Glomerular visceral epithelial cell (primary cell): ENCODE results near the gene CD48.
"Not testable (repeated sequence)": the region's sequence is repeated elsewhere in the genome, so short reads cannot be mapped to it uniquely, and the experiment has no call there.

ENCODE experiments used
- DNase-seq: peaks from one replicate; pipeline ENCODE4 v3.0.0-alpha.2; 2016; ENCODE audit errors: extremely low spot score

The CD48 gene

DNA sequence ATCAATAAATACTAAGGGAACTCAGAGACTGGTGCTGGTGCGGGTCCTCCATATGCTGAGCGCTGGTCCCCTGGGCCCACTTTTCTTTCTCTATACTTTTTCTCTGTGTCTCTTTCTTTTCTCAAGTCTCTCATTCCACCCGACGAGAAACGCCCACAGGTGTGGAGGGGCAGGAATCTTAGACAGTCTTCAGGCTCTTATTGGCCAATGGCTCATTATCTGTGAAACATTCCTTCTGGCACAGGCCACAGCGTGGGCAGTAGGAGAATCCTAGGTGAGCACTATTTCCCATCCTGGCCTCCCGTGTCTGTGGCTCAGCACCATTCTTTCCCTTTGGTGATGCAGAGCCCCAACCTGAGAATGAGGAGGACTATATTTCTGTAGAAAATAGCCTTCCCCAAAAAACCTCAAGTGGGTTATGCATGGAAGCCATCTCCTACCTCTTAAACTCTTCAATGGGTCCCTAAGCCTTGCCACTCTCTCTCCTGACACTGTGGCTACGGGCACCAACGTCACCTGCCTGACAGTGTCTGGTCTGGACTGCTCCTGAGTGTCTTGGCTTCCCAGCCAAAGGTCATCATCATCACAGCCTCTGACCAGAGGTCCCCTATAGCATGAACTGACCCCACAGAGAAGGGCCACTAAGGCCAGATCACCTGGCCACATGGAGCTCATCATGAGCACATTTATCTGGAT, 58.5 kb downstream of the CD48 start:
- DNase-seq: no peak

DNA sequence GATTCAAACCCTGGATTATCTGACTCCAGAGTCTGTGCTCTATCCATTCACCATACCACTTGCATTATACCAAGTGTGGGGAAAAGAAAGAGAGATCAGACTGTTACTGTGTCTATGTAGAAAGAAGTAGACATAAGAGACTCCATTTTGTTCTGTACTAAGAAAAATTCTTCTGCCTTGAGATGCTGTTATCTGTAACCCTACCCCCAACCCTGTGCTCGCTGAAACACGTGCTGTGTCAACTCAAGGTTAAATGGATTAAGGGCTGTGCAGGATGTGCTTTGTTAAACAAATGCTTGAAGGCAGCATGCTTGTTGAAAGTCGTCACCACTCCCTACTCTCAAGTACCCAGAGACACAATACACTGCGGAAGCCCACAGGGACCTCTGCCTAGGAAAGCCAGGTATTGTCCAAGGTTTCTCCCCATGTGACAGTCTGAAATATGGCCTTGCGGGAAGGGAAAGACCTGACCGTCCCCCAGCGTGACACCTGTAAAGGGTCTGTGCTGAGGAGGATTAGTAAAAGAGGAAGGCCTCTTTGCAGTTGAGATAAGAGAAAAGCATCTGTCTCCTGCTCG, 59.5 kb downstream of the CD48 start:
- DNase-seq: not testable (repeated sequence)

DNA sequence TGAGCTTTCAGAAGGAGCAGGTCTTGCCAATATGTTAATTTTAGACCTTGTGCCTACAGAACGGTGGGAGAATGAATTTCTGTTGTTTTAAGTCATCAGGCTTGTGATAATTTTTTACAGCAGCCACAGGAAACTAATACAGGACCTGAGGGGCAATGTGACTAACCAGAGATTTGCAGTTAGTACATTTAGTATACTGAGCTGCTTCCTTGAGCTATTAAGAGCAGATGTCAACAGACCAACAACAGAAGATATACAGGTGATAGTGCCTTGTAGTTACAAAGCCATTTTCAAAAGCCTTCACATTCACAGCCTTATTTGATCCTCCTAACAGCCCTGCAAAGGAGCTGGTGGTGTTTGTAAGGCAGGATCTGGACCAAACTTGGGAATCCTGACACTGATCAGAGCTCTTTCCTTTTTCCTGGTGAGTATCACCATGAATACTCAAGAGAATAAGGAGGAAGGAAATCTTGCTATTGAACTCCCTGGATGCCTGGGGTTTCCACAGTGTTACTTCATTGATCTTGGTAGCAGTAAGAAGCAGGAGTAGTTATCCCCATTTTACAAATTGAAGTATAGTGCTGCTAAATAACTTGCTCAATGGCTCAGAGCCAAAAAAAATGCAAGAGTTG, 60.1 kb downstream of the CD48 start:
- no peak for DNase-seq

DNA sequence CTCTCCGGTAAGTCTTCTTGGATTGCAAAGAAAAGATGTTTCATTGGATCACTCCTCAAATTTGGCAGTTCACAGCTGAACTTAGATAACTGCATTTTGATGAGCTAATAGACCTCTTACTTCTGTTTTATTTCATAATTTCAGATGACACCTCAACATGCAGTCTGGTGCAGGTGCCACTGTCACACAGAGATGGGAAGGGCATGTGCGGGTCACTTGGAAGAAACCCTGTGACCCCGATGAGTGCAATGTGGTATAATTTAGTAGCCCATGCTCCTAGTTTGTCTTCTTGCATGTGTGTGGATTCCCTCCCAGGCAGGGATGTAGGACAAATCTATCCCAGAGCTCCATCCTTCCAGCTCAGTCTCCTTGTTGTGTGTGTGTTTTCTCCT, 64.3 kb downstream of the CD48 start:
- DNase-seq: no peak

DNA sequence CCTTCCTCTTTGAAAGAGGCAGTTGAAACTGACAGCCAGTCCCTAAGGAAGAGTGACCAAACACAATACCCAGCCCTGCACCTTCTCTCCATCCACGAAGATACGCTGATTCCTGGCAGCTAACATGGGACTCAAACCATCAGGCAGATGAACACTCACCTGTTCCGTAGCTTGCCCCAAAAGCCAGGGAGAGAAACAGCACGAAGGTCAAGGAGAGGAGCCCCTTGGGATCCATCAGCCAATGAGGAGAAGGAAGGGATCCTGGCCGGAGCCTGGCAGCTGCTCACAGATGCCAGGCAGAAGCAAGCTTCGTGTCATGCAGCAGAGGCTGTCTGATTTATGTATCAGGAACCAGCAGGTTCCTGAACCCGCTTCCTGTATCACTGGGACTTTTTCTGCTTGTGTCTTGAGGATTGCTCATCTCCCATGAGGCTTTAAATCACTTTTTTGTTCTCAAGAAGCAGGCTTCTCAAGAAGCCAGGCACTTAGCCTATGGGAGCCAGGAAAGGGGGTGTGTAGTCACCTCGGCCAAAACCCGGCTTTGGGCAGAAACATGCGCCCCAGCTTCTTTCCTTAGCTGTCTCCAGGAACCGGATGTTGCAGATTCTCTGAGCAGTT, 64.8 kb downstream of the CD48 start, which contains the start of gene SLAMF1:
SLAMF1 (minus strand) TSS at position 334 of the 618 bp plus-strand sequence; CDS start at position 235, 99 bp downstream.
- no peak for DNase-seq

DNA sequence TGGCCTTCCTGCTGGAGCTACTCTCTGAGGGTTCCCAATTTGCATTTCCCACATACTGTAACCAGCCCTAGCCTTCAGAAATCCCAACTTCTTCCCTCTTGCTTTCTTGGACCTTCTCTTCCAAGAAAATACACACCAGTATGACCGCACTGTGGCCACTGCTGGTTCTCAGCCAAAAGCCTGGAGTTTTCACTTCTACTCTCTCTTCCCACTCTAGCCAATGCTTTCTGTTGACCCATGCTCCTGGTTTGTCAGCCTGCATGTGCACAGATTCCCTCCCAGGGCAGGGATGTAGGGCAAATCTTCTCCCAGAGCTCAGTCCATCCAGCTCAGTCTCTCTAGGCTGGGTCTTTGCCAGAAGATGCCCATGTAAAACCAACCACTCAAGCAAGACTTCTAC, 65.4 kb downstream of the CD48 start:
- no peak for DNase-seq

DNA sequence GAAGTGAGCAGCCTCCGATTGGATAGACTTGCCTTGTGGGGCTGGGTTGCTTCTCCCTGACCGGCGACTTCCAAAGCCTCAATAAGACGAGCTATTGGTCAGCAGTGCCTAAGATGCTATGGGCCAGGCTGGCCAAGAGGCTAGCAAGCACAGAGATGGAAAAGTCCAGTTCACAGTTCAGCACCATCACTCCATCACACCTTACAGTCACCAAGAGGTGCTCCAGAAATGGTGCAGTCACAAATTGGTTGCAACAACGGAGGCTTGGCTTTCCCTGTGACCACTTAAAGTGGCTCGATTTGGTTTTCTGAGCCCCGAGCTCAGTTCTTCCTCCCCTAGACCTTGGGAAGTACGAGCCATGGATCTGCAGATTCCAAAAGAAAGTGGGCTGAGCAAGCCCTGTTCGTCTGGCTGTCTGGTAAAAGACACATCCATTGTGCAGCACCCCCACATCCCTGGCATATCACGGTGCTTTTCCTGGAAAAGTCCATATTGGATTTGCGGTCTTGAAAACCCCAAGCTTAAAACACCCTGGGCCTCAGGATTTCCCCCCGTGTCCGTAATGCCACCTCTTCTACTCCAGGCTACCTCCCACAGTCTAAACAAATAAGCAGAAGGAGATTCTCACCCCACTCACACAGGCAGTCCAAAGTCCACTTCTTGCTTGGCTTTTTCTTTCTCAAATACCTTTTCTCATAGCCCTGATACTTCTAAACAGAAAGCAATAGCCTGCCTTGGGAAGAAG, 66.1 kb downstream of the CD48 start:
- DNase-seq: no peak

DNA sequence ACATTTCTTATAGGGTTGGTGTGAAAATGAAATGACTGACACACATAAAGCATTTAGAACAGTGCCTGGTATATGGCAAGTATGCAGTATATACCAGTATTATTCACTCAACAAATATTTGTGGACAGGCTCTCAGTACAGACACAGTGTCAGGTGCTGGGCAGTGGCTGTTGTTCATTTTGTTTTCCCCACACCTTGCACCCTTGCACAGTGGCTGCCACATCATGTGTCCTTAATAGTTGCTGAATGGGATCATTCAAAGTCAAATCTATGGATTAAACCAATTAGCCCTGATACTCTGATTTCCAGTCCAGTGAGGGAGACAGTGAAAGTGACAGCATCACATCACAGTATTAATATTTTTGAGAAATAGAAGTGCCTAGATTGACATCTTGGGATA, 67.2 kb downstream of the CD48 start:
- no peak for DNase-seq

DNA sequence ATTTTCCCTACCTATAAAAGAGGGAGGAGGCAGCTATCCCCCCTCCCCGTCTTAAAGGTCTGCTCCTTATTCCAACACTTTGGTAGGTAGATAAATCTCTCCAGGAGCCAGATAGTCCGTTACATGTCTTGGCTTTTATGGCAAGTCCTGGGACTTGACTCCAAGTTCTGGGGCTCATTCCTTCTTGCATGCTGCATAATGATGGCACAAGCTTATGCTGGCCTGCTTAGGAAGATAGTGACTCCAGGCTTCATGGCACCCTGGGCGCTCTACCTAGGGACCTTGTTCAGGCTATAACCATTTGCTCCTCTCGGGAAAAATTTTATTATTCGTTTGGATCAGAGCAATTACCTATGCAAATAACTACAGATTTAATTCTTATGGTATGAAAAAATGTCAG, 68.5 kb downstream of the CD48 start:
- DNase-seq: no peak

DNA sequence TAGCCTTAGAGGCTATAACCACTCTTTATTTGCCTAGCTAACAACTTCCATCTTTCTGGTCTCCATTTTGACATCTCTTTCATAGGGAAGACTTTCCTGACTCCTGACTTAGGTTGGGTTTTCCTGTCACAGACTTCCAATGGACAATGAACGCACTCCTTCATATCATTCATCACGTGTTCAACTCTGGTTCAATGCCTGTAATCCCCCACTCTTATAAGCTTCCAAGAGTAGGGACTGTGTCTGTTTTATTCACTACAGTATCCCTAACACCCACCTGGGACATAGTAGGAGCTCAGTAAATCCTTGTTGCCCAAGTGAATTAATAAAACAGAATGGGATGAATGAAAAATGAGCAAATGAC, 69.4 kb downstream of the CD48 start:
- no peak for DNase-seq

DNA sequence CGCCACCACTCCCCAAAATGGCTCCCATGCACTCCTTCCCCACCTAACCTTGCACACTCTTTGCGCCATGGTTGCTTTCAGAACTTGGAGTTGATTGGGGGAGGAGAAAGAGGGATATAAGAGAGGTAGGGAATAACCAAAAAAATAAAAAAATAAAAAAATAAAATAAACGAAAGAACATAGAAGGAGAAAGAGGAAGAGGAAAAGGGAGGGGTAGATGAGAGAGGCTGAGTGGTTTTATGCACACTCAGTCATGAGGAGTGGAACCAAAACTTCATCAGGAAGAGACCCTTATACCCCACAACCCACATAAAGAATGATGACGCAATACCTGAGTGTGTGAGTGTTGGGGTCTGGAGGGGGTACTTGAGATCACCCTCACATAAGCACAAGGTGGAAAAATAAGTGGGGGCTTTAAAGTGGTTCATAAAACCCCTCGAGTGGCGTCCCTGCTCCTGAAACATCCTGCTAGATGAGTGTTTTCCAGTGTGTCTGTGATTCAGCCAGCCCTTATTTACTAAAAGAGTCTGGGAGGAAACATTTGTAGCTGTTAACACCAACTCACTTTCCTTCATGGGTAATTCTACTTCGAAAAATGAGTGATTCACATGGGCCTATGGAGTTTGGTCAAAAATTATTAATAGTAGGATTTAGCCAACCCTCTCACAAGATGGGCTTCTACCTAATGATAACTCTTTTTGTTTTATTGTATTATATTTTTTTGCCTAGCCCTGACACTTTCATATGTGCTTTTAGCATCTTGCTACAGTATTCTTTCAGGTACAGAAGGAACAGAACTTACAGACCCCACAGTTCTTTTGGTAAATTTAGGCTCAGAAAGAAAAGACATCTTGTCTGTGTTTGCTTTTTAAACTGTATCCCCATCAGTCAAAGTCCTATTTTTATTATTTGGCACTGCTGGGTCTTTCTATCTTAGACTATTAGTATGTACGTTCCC, 70.0 kb downstream of the CD48 start:
- DNase-seq: no peak

DNA sequence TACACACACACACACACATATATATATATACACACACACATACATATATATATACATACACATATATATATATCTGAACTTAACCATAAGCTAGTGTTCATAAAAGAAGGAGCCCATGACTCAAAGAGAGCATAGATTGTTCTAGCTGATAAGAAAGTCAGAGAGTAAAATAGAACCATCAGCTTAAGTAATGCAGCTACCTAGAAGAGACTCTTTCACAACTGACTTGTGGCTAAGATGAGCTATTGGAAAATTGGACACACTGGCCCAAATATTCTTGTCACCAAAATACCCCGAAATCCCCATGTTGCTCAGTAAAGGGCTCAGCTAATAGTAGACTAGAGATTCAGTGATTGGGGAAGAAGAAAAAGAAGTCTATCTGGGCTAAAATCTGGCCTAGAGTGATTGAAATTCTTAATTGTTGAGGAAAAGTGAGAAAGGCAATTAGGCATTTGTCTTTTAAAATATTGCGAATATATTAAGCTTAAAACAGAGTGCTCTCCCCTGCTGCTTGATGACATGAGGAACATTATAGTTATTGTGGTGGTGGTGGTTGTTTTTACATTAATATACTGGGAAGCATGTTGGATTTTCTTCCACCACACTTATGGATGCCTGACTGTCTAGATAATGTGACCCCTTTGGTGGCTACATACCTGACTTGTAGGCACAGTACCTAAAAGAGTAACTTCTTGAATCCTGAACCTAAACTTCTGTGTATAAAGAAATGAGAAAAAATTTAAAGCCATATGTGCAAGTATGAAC, 71.1 kb downstream of the CD48 start:
- DNase-seq: no peak

DNA sequence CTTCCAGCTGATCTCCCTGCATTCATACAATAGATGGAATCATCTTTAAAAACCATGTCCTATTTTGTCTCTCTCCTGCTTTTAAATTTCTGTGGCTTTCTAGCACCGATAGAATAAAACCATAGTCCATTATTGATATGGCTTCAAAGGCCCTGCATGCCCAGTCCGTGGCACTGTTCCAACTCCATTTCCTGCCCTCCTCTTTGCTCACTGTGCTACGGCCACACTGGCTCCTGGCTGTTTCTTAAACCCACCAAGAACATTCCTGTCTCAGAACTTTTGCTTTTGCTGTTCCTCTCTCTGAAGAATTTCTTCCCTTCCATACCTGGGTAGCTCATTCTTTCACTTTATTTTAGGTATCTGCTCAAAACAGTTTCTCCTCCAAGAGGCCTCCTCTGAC, 72.0 kb downstream of the CD48 start:
- peak; percentile 5 for DNase-seq

DNA sequence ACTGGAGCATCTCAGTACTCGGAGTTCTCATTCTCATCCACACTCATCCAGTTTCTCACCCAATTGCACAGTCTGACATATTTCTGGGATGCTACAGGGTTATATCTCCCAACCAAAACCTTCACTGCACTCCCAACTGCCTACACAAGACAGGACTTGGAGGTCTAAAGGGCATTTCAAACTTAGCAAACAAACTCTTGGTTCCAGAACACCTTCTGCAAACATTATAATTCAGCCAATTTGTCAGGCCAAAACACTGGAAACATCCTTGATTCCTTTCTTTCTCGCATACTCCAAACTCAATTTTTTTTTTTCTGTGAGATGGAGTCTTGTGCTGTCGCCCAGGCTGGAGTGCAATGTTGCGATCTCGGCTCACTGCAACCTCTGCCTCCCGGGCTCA, 72.7 kb downstream of the CD48 start:
- DNase-seq: no peak

DNA sequence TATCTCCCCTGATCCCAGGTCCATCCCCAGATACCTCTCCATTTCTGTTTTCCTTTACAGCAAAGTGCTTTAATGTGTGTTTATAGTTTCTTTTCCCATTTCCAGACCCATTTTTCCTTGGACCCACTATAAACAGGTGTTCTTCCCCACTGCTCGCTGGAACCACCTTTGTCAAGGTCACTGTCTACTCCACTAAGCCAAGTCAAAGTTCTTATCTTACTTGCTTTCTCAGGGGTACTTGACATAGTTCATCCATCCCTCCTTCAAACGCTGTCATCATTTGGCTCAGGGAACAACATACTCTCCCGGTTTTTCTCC, 73.1 kb downstream of the CD48 start:
- DNase-seq: no peak

DNA sequence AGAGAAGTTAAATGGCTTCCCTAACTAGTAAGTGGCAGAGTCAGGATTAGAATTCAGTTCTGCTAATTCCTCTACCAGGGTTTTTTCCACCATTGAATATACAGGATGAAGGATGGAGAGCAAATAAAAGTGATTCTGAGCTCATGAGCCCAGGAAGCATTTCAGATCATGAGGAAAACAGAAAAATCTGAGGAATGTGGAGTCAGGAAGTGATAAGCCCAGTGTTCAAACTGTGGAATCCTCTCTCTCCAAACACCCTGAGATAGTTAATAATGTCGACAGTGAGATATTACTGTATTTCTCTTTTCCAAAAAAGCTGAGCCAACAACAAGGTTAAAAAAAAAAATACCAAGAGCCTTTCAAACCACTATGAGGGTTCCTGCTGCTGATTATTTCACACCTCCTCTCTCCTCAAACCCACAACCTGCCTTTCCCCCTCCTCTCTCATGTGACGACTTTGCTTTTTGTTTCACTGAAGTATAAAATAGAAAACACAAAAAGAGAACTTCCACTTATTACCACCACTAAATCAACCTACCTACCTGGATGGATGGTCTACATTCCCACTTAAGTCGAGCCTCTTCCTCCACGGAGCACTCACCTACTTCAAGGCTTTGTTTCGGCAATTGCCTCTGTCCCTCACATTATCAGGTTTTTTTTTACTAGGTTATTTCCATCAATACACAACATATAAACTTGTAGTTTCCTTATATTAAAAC, 73.6 kb downstream of the CD48 start:
- no peak for DNase-seq

DNA sequence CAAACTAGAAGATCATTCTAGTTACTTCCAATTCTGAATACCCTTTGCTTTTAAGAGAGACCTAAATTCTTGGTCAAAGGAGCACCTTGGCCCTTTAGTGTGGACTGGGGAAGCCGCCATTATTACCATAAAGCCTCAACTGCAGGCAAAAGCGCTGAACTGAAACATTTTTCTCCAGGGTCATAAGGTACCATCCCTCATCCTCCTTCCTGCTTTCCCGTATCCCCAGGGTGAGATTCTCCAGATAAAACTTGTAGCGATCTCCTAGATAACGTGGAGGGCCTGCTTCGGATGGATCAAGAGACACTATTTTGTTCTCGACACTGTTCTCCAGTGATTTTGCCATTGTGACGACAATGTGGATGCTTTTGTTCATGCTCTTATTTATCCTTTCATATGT, 74.6 kb downstream of the CD48 start:
- DNase-seq: no peak

DNA sequence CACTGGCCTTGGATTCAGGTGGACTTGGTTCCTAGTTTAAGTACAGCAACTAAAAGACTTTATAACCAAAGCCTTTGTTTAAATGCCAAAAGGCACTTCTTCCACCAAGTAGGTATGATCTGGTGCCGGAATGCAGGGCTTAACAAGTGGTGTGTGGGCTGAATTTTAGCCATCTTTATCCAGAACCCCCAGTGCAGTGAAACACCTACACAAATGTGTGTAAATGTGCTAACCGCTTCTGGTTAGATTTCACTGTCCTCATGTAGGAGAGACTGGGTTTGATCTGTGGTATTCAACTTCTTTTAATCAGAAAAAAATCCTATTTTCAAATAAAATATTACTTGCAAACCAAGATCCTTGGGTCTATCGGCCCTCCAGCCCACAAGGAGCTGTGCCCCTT, 75.1 kb downstream of the CD48 start:
- DNase-seq: no peak

DNA sequence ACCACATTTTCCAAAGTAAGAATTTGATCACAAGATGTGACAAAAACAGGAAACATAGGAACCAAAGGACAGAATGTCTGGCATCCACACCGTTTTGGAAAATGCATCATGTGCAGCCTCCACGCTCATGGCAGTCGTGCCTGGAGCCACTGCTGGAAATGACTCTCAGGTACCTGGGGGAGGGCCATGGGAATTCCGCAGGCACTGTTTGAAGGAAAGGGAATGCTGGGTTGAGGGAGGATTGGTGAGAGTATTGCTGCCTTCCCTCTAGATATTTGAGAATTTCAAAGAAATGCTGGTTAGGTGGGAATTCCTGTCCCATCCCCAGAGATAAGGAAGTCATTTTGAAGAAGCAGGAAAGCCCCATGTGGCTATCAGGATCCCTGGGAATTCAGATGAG, 75.5 kb downstream of the CD48 start:
- DNase-seq: no peak
